ENCODE results near the gene PDE5A. TPM values are rescaled to one million over a fixed set of nuclear protein-coding genes. Genes with fewer than 3 reads are reported as not detected.
"Not testable (repeated sequence)": the region's sequence is repeated elsewhere in the genome, so short reads cannot be mapped to it uniquely, and the experiment has no call there.

The PDE5A gene
- total RNA-seq, 1 donor, result 16.4 TPM

DNA sequence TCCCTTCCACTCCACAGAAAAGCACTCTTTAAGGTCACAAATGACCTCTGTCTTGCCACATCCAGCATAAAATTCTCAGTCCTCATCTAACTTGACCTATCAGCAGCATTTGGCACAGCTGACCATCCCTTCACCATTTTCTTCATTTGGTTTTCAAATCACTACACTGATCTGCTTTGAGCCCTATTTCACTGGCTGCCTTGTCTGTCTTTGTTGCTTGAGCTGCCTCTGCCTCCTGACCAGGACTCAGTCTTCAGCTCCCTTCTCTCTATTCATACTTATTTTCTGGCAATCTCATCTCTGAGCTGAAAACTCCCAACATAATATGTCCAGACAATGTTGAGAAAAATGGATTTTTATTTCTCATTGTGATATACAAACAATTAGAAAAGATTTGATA is 27.7 kb upstream of the PDE5A start:
- H3K4me3 ChIP-seq (ENCODE audit: low read length), result no peak overlapping the region
- H3K9me3 ChIP-seq (ENCODE audit: low read depth, low read length), result no peaks in the 10 kb centered on the region
- H3K27me3 ChIP-seq (ENCODE audit: insufficient read depth, low read length), result peaks cover 2% of the 10 kb centered on the region
- no peaks in the 10 kb centered on the region for H3K4me1 ChIP-seq (ENCODE audit: insufficient read depth, low read length)

DNA sequence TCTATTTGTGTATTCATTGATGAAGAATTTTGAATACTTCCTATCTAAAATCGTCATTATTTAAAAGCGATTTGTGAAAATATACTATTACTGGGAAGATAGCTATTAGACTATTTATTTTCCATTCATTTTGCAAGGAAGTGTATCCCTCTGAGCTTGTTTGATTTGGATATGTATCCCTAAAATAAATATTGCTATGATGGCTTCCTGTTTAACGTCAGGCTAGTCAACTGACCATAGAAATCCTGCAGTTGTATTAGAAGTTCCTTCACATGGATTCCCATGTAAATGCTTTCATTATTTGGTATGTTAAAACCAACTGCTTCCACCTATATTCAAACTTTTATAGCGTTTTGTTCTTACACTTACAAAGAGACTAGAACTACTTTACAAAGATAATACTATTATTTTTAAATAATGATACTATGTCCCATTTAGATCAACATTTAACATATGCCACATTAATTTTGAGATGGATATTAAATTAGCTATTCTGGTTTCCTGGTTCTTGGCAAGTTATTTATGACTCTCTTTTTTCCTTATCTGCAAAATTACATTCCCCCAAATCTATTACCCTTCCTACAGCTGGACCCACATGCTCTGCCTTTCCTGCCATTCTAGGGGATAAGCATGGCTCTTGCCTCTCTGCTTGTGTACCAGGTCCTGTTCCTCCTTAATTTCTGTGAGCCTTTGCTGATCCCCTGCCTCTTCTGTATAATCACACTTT is 26.7 kb upstream of the PDE5A start:
- H3K4me3 ChIP-seq (ENCODE audit: low read length), result no peak overlapping the region
- no peaks in the 10 kb centered on the region for H3K4me1 ChIP-seq (ENCODE audit: insufficient read depth, low read length)
- no peaks in the 10 kb centered on the region for H3K9me3 ChIP-seq (ENCODE audit: low read depth, low read length)
- H3K27me3 ChIP-seq (ENCODE audit: insufficient read depth, low read length), result peaks cover 2% of the 10 kb centered on the region

DNA sequence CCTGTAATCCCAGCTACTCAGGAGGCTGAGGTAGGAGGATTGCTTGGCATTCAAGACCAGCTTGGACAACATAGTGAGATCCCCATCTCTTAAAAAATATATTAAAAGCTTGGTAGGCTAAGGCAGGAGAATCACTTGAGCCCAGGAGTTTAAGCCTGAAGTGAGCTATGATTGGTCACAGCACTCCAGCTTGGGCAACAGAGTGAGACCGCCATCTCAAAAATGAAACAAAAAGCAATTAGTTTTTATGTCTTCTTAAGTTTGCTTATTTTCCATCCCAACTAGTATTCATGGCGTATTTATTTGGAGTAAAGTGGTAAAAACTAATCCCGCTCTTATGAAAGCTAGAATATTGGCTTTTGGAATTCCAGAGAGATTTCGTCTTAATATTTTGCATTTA is 25.4 kb upstream of the PDE5A start:
- peaks cover 2% of the 10 kb centered on the region for H3K27me3 ChIP-seq (ENCODE audit: insufficient read depth, low read length)
- no peaks in the 10 kb centered on the region for H3K4me1 ChIP-seq (ENCODE audit: insufficient read depth, low read length)
- H3K9me3 ChIP-seq (ENCODE audit: low read depth, low read length), result no peaks in the 10 kb centered on the region
- no peak overlapping the region for H3K4me3 ChIP-seq (ENCODE audit: low read length)

DNA sequence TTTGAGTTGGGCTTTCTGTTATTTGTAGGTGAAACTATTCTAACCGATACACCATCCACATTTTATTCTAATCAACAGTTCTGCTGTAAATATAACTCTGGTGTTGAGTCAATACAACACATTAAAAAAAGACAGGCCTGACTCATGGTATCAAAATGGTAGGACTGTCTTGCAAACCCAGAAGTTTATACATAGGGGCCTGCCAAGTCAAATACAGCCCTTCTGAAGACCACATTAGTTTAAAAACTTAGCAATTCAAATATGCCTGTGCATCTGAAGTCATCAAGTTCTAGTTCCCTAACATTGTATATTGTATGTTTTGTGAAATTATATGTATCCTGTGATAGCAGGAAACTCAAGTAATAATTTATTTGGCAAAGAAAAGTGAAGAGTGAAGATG is 24.4 kb upstream of the PDE5A start:
- H3K27me3 ChIP-seq (ENCODE audit: insufficient read depth, low read length), result peaks cover 2% of the 10 kb centered on the region
- H3K4me3 ChIP-seq (ENCODE audit: low read length), result no peak overlapping the region
- H3K4me1 ChIP-seq (ENCODE audit: insufficient read depth, low read length), result no peaks in the 10 kb centered on the region

DNA sequence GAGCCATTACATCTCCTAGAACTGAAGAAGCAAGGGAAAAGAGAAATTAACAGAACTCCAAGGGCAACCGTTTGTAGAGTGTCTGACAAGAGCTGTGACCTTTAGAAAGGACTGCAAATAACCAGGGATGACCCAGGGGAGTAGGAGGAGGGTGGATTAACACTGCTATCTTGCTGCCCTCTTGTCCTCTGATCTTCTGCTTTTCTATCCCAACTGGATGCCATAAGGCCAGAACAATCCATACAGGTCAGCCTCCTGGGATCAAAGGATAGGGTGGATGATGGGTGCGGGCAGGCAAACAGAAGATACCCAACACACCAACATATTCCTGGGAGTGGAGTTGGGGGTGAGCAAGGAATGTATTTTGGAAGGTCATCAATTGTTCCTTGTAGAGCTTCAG is 19.8 kb upstream of the PDE5A start:
- H3K27me3 ChIP-seq (ENCODE audit: insufficient read depth, low read length), result no peaks in the 10 kb centered on the region
- no peaks in the 10 kb centered on the region for H3K9me3 ChIP-seq (ENCODE audit: low read depth, low read length)
- no peak overlapping the region for H3K4me3 ChIP-seq (ENCODE audit: low read length)
- H3K4me1 ChIP-seq (ENCODE audit: insufficient read depth, low read length), result no peaks in the 10 kb centered on the region

More for the DNA sequence above, 24.4 kb upstream of the PDE5A start:
- H3K9me3 ChIP-seq (ENCODE audit: low read depth, low read length), result no peaks in the 10 kb centered on the region

DNA sequence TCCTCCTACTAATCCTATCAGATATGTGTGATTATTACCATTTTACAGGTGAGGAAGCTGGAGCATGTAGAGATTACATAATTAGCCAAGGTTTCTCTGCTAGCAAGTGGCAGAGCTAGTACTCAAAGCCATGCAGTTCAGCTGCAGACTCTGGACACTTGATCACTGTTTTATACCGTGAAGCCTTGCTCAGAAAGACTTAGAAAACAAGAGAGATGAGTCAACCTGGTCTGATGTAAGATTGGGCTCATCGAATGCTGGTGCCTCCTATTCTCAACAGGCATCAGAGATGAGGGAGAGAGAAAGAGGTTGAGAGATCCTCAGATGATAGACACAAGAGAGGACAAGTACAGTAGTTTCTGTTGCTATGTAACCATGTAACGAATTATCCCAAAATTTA is 19.0 kb upstream of the PDE5A start:
- Histone ChIP-seq H3K27me3 (ENCODE audit: insufficient read depth, low read length) (no peaks in the 10 kb centered on the region), H3K4me1 (ENCODE audit: insufficient read depth, low read length) (no peaks in the 10 kb centered on the region), H3K9me3 (ENCODE audit: low read depth, low read length) (no peaks in the 10 kb centered on the region), H3K4me3 (ENCODE audit: low read length) (no peak overlapping the region)

DNA sequence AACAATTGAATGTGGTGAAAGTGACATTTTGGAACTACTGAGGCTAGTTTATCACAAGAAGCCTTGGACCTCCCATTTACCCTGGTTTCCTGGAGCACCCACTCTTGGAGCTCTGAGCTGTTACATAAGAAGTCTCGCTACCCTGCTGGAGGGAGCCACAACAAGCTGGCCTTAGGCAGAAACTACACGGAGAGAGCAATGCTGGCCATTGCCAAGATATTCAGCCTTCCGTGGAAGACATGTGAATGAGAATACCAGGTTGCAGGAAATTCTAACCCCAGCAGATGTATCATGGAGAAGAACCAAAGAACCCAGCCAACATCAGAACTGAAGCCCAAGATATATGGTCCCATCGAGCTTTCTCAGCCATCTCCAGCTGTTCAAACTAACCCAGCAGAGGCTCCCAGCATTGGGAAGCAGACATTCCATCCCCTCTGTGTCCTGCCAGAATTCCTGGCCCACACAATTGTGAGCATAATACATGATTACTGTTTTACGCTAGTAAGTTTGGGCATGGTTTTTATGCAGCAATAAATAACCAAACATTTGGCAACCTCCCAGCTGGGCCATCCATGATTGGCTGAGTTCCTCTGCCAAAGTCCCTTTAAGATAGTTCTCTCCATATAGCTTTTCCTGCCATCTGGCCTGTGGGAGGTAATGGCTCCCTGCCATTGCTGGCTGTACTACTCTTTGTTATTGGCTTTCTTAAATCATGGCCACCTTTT is 17.9 kb upstream of the PDE5A start:
- Histone ChIP-seq H3K9me3 (ENCODE audit: low read depth, low read length) (no peaks in the 10 kb centered on the region), H3K4me3 (ENCODE audit: low read length) (no peak overlapping the region), H3K4me1 (ENCODE audit: insufficient read depth, low read length) (no peaks in the 10 kb centered on the region), H3K27me3 (ENCODE audit: insufficient read depth, low read length) (no peaks in the 10 kb centered on the region)

DNA sequence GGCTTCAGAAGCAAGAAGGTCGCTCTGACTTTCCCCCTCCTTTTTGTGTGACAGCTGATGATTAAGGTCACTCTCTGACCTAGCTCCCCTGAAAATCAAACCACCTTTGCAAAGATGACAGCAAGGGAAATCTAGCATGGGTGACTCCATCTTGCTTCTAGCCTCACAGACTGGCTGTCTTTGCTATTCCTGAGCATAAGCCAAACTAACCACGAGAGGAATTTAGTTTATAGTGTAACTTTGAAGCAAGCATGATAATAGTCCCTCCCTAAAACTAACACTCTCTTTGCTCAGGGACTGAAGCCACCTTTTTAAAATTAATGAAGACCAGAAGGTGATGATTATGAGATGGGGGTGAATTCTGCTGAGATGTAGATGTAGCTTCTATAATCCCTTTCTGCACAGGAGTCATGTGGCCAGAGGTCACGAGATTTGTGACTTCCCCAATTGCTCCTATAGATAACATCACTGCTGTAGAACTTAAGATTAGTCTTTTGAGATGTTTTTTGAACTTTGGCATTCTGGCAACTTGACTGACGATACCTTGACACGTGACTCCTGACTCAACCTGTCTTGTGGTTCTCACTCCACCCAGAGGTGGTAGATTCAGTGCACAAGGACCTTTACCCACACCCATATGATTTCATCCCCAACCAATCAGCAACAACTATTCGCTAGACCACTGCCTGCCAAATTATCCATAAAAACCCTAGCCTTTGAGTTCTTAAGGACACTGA is 14.9 kb upstream of the PDE5A start:
- Histone ChIP-seq H3K4me3 (ENCODE audit: low read length) (no peak overlapping the region), H3K9me3 (ENCODE audit: low read depth, low read length) (no peaks in the 10 kb centered on the region), H3K27me3 (ENCODE audit: insufficient read depth, low read length) (no peaks in the 10 kb centered on the region), H3K4me1 (ENCODE audit: insufficient read depth, low read length) (no peaks in the 10 kb centered on the region)

DNA sequence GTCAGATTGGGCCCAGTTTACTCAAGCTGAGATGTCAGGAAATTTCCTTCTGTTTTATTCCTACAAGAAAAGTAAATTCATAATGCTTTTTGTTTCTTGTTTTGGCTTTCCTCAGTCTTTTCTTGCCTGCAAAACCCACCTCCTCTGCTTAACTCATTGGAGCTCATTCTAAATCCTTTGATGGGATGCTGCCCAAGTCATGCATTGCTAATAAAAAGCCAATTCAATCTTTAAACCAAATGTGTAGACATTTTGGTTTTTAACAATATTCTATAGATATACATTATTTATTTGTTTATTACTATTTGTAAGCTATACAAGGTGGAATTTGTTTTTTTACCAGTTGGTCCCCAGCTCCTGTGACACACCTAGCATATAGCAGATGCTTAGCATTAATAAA is 13.2 kb upstream of the PDE5A start:
- Histone ChIP-seq H3K9me3 (ENCODE audit: low read depth, low read length) (no peaks in the 10 kb centered on the region), H3K27me3 (ENCODE audit: insufficient read depth, low read length) (no peaks in the 10 kb centered on the region), H3K4me3 (ENCODE audit: low read length) (no peak overlapping the region), H3K4me1 (ENCODE audit: insufficient read depth, low read length) (no peaks in the 10 kb centered on the region)

DNA sequence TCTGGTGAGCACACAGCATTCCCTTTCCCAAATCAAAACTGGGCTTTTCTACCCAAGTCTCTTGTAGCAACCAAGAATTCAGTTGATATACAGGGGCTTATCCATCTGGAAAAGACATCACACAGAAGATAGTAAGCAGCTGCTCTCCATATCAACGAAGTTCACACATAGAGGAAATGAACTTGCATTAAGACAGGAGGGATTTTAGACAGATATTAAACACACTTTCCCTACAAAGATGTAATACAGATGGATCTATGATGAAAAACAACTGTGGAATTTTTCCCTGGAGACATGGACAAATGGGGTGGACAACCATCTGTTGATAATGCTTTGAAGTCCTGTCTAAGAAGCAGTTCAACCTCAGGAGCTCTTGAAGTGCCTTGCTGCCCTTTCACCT is 9.8 kb upstream of the PDE5A start:
- Histone ChIP-seq H3K27me3 (ENCODE audit: insufficient read depth, low read length) (peaks cover 19% of the 10 kb centered on the region), H3K4me3 (ENCODE audit: low read length) (no peak overlapping the region), H3K4me1 (ENCODE audit: insufficient read depth, low read length) (no peaks in the 10 kb centered on the region), H3K9me3 (ENCODE audit: low read depth, low read length) (no peaks in the 10 kb centered on the region)

DNA sequence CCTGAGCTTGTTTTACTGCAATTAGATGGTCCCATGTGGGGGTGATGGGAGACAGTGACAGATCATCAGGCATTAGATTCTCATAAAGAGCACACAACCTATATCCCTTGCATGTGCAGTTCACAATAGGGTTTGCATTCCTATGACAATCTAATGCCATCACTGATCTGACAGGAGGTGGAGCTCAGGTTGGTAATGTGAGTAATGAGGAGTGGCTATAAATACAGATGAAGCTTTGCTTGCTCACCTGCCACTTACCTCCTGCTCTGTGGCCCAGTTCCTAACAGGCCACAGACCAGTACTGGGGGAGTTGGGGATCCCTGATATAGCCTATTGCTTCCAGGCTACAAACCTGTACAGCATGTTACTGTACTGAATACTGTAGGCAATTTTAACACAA is 8.2 kb upstream of the PDE5A start:
- H3K4me1 ChIP-seq (ENCODE audit: insufficient read depth, low read length), result not testable (repeated sequence)

DNA sequence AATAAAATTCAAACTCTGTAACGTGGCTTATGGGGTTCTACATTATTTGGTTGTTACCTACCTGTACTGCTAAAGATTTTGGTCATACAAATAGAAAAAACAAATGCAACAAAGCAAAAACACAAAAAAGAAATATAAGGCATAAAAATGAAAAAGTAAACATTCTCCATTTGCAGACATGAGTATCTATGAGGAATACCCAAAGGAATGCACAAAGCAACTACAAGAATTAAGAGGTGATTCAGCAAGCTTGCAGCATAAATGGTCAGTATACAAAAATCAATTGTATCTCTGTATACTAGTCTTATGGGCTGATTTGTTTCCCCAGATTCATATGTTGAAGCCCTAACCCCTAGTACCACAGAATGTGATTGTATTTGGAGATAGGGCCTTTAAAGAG is 3.6 kb upstream of the PDE5A start:
- H3K4me1 ChIP-seq (ENCODE audit: insufficient read depth, low read length), result peaks cover 22% of the 10 kb centered on the region
- H3K4me3 ChIP-seq (ENCODE audit: low read length), result no peak overlapping the region
- H3K9me3 ChIP-seq (ENCODE audit: low read depth, low read length), result no peaks in the 10 kb centered on the region
- peaks cover 66% of the 10 kb centered on the region for H3K27me3 ChIP-seq (ENCODE audit: insufficient read depth, low read length)

More for the DNA sequence above, 8.2 kb upstream of the PDE5A start:
- H3K4me3 ChIP-seq (ENCODE audit: low read length); H3K9me3 ChIP-seq (ENCODE audit: low read depth, low read length): not testable (repeated sequence)
- peaks cover 28% of the 10 kb centered on the region for H3K27me3 ChIP-seq (ENCODE audit: insufficient read depth, low read length)

DNA sequence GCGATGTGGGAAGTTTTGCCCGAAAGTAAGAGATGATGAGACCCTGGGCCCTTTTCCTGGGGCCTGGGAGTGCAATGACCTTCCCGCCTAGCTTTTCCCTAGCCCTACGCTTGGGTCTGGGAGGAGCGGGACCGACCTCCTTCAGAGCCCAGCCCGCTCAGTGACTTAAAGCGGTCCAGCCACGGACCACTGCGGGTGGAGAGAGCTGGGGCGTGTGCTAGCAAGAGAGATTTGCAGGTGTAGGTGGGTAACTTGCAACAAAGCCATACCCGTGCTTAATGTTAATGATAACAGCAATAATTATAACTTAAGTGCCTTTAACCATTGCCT is 503 bp upstream of the PDE5A start:
- peaks cover 30% of the 10 kb centered on the region for H3K4me1 ChIP-seq (ENCODE audit: insufficient read depth, low read length)
- no peaks in the 10 kb centered on the region for H3K9me3 ChIP-seq (ENCODE audit: low read depth, low read length)
- peaks cover 75% of the 10 kb centered on the region for H3K27me3 ChIP-seq (ENCODE audit: insufficient read depth, low read length)
- H3K4me3 ChIP-seq (ENCODE audit: low read length), result peak overlapping the region; percentile 45

DNA sequence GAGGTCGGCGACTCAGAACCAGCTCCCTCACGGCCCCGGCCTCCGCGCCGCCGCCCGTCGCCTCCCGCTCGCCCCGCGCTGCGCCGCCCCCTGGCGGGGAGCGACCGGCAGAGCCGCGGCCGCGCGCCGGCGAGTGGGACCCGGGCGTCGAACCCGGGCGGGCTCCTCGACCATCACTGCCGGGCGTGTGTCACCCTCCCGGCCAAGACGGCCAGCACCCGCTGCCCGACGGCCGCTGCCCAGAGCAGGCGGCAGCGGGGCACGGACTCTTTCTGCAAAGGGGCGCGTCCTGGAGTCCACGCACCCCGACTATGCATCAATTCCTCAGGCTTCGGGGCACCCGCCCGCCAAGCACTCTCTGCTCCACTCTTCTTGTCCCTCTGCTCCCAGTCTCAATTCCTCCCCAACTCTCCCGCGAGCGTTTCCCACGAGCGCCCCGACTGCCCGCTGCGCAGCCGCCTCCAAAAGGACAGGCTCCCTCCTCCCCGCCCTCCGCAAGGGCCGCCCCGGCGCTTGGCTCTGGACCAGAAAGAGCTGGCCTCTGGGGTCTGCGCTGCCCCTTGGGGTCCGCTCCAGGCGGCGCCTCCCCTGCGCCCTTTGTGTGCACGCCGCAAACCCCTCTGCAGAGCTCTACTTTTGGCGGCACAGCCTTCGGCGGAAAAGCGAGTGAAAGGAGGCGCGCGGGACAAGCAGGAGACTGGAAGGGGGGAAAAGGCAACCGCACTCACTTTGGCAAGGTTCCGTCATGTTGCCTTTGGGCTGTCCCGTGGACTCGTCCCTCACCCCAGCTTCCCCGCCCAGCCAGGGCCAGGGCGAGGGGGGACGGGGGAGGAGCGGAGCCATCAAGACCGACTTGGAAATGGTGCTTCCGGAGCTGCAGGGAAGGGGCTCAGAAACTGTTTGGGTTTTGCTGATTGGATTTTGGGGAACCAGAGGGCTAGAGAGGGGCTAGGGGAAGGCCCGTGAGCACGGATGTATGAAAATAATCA is 1.0 kb downstream of the PDE5A start:
- Histone ChIP-seq H3K4me1 (ENCODE audit: insufficient read depth, low read length) (peaks cover 30% of the 10 kb centered on the region), H3K4me3 (ENCODE audit: low read length) (peak overlapping the region; percentile 45), H3K27me3 (ENCODE audit: insufficient read depth, low read length) (peaks cover 72% of the 10 kb centered on the region), H3K9me3 (ENCODE audit: low read depth, low read length) (no peaks in the 10 kb centered on the region)

DNA sequence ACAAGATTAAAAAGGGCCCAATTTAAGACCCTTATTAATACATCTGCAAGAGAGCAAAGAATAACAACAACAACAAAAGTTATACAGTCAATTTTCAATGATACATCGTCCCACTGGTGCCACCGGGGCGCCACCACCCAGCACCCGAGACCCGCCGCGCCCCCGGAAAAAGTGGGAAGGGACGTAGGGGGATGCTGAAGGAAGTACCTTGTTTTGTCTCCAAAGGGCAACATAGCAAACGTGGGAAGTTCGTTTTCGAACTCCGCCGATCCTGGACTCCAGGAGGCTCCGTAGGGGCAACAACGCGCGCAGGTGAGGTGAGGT is 1.7 kb downstream of the PDE5A start:
- Histone ChIP-seq H3K9me3 (ENCODE audit: low read depth, low read length) (no peaks in the 10 kb centered on the region), H3K4me3 (ENCODE audit: low read length) (no peak overlapping the region), H3K4me1 (ENCODE audit: insufficient read depth, low read length) (peaks cover 30% of the 10 kb centered on the region), H3K27me3 (ENCODE audit: insufficient read depth, low read length) (peaks cover 69% of the 10 kb centered on the region)

All from mononuclear cell (primary cell).